GM12864 (cell line): ENCODE data around the gene HERC4.
"Not testable (repeated sequence)": the region's sequence is repeated elsewhere in the genome, so short reads cannot be mapped to it uniquely, and the experiment has no call there.

Experiments used
- DNase-seq: peaks from one replicate; pipeline ENCODE4 v3.0.0-alpha.2; 2011; ENCODE audit warnings: low read depth
- H3K4me3 ChIP-seq: 2 replicates; pipeline ENCODE4 v1.5.1; 2011; ENCODE audit warnings: mild to moderate bottlenecking, low read depth, low read length, control low read depth
- TF ChIP-seq, protein P1 (sequence below): IDR thresholded peaks from 2 replicates; pipeline ENCODE4 v1.5.1; 2011; ENCODE audit warnings: low read depth, mild to moderate bottlenecking, moderate library complexity, low read length, control low read depth, inconsistent platforms; ENCODE audit errors: missing control alignments

The HERC4 gene

DNA sequence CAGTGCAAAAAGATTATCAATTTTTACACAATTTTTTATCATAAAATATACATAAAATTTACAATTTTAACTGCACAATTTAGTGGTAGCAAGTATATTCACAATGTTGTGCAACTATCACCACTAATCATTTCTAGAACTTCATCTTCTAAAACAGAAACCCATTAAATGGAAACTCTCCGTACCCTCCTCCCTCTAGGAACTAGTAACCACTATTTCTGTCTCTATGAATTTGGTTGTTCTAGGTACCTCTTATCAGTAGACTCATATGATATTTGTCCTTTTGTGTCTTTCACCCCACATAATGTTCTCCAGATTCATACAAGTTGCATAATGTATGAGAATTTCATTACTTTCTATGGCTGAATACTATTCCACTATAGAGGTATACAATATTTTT lies 73.5 kb downstream of the HERC4 start:
- DNase-seq: no peak
- TF ChIP-seq, protein P1, sequence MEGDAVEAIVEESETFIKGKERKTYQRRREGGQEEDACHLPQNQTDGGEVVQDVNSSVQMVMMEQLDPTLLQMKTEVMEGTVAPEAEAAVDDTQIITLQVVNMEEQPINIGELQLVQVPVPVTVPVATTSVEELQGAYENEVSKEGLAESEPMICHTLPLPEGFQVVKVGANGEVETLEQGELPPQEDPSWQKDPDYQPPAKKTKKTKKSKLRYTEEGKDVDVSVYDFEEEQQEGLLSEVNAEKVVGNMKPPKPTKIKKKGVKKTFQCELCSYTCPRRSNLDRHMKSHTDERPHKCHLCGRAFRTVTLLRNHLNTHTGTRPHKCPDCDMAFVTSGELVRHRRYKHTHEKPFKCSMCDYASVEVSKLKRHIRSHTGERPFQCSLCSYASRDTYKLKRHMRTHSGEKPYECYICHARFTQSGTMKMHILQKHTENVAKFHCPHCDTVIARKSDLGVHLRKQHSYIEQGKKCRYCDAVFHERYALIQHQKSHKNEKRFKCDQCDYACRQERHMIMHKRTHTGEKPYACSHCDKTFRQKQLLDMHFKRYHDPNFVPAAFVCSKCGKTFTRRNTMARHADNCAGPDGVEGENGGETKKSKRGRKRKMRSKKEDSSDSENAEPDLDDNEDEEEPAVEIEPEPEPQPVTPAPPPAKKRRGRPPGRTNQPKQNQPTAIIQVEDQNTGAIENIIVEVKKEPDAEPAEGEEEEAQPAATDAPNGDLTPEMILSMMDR: no peak
- no peak overlapping the region for H3K4me3 ChIP-seq

DNA sequence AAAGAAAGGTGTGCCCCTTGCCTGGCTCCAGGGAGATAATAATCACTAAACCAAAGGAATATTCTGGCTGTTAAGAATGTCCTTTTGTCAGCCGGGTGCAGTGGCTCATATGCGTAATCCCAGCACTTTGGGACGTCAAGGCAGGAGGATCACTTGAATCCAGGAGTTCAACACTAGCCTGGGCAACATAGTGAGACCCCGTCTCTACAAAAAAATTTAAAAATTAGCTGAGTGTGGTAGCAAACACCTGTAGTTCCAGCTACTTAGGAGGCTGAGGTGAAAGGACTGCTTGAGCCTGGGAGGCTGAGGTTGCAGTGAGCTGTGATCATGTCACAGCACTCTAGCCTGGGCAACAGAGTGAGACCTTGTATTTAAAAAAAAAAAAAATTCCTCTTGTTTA lies 74.1 kb downstream of the HERC4 start:
- TF ChIP-seq, protein P1: no peak
- no peak for DNase-seq

DNA sequence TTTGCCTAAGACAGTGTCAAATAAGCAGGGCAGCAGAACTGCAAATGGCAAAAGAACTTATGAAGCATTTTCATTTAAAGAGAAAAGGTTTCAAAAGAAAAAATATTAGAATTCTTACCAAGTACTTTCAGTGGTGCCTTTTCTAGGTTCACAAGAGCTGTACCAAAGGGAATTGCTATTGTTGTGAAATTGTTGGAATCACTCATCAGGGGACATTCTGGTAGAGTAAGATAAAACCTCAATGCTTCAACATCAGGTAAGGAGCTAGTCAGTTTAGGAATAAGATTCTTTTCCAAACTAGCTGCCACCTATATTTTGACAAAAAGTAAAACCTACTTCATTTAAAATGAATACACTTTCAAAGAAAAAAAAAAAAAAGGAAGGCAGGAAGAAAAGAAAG lies 85.0 kb downstream of the HERC4 start:
- no peak overlapping the region for H3K4me3 ChIP-seq
- no peak for DNase-seq
- TF ChIP-seq, protein P1: no peak

More for the DNA sequence above, 74.1 kb downstream of the HERC4 start:
- no peak overlapping the region for H3K4me3 ChIP-seq

DNA sequence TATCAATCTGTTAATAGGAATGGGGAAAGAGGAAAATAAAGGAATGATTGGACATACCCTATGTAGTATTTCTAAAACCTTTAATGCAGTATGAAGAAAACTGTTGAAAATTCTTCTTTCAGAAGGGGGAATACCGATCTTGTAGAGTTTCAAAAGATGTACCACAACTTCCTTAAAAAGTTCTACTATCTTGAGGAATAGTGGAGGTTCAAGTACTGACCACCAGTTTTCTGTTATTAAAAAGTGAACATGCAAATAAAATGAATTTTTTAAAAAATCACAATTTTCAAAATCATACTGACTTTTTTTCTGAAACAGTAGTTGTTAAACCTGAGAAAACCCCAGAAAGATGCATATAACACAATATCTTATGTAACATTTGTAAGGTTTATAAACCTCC lies 86.5 kb downstream of the HERC4 start:
- no peak for DNase-seq
- TF ChIP-seq, protein P1: no peak
- no peak overlapping the region for H3K4me3 ChIP-seq

DNA sequence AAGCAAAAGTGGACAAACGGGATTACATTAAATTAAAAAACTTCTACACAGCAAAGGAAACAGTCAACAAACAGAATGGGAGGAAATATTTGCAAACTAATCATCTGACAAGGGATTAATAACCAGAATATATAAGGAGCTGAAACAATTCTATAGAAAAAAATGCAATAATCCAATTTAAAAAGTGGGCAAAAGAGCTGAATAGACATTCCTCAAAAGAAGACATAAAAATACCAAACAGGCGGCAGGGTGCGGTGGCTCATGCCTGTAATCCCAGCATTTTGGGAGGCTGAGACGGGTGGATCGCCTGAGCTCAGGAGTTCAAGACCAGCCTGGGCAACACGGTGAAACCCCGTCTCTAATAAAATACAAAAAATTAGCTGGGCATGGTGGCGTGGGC lies 92.5 kb downstream of the HERC4 start:
- not testable (repeated sequence) for DNase-seq, H3K4me3 ChIP-seq

DNA sequence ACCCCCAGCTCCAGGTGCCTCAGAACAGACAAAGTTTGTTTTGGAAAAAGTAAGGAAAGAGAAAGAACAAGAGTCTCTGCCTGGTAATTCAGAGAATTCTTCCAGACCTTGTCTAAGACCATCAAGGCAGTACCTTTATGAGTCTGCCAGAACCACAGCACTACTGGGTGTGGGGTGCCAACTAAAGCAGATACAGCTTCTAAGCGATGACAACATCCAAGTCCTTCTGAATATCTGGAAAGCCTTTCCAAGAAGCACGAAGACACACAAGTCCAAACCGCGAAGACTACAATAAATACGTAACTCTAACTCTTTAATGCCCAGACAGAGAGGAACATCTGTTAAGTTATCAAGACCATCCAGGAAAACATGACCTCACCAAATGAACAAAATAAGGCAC lies 96.3 kb downstream of the HERC4 start:
- H3K4me3 ChIP-seq: no peak overlapping the region
- TF ChIP-seq, protein P1: no peak
- DNase-seq: no peak

DNA sequence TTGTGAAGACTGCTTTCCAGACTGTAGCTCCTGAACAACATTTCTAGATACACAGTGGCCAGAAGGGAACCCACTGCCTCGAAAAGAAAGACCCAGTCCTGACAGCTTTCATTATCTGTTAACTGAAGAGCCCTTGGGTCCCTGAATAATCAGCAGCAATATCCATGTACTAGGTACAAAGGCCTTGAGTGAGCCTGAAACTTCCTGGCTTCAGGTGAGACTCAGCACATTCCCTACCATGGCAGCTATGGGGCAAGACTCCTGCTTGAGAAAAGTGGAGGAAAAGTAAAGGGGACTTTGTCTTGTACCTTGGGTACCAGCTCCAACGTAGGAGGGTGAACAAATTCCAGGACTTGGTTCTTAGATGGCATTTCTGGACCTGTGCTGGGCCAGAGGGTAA lies 97.8 kb downstream of the HERC4 start:
- TF ChIP-seq, protein P1: no peak

More for the DNA sequence above, 97.8 kb downstream of the HERC4 start:
- DNase-seq: no peak
- no peak overlapping the region for H3K4me3 ChIP-seq
